RWPE2 (cell line): ENCODE measurements around the gene DNAJA4.

ENCODE experiments used
- ATAC-seq: fragments of 200-7000 bp; cut with Tn5 transposase; 3 replicates; pipeline ENCODE4 v1.9.1; 2021; ENCODE audit warnings: low read depth
- DNase-seq: peaks from one replicate; pipeline ENCODE4 v3.0.0-alpha.2; 2020; ENCODE audit warnings: low spot score
- H3K27ac ChIP-seq: fragments of 450-650 bp; 2 replicates; pipeline ENCODE4 v1.5.1; 2017; ENCODE audit warnings: mild to moderate bottlenecking; ENCODE audit not compliant: poor library complexity, severe bottlenecking
- H3K27me3 ChIP-seq: fragments of 250-450 bp; sonication (Bioruptor Pico); 2 replicates; pipeline ENCODE4 v1.5.1; 2021; ENCODE audit warnings: mild to moderate bottlenecking, moderate library complexity; ENCODE audit not compliant: insufficient read depth, poor library complexity, severe bottlenecking
- H3K36me3 ChIP-seq: fragments of 250-450 bp; sonication (Bioruptor Pico); 2 replicates; pipeline ENCODE4 v1.5.1; 2020; ENCODE audit warnings: low read depth, mild to moderate bottlenecking, moderate library complexity
- H3K4me1 ChIP-seq: fragments of 250-450 bp; sonication (Bioruptor Pico); 2 replicates; pipeline ENCODE4 v1.5.1; 2021; ENCODE audit warnings: mild to moderate bottlenecking, moderate library complexity; ENCODE audit not compliant: insufficient read depth, poor library complexity, severe bottlenecking
- H3K4me3 ChIP-seq: fragments of 250-450 bp; sonication (Bioruptor Pico); 2 replicates; pipeline ENCODE4 v1.5.1; 2021; ENCODE audit warnings: mild to moderate bottlenecking, moderate library complexity; ENCODE audit not compliant: severe bottlenecking
- H3K9me3 ChIP-seq: fragments of 250-450 bp; sonication (Bioruptor Pico); 2 replicates; pipeline ENCODE4 v1.5.1; 2021; ENCODE audit warnings: mild to moderate bottlenecking, moderate library complexity; ENCODE audit not compliant: severe bottlenecking
- CTCF ChIP-seq: fragments of 450-650 bp; IDR thresholded peaks from one replicate; pipeline ENCODE4 v1.5.1; 2017; ENCODE audit warnings: mild to moderate bottlenecking, moderate library complexity; ENCODE audit not compliant: poor library complexity, severe bottlenecking

DNAJA4 gene

DNA sequence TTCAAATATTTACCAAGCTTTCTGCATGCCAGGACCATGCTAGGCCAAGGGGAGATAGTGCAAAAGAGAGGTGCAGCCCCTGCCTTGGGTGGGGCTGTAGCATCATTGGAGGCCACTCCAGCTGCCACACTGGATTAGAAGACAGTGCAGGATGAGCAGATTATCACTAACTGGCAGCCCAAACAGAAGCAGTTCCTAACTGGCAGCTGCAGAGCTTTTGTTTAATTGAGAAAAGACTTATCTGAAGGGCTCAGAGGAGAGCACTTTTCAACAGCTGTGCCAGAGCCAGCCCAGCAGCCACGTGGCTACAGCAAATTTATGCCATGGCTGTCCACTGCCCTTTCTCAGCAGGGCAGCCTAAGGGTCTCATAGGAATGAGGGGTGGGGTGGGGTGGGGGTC lies 16.5 kb upstream of the DNAJA4 start:
- Histone ChIP-seq H3K4me1 (peaks cover 9% of the 10 kb centered on the region), H3K9me3 (no peaks in the 10 kb centered on the region), H3K27ac (no peak overlapping the region), H3K27me3 (no peaks in the 10 kb centered on the region), H3K36me3 (no peaks in the 10 kb centered on the region), H3K4me3 (no peak overlapping the region)
- peak; percentile 19 for DNase-seq
- ATAC-seq, result no peak
- TF ChIP-seq CTCF, result no peak

DNA sequence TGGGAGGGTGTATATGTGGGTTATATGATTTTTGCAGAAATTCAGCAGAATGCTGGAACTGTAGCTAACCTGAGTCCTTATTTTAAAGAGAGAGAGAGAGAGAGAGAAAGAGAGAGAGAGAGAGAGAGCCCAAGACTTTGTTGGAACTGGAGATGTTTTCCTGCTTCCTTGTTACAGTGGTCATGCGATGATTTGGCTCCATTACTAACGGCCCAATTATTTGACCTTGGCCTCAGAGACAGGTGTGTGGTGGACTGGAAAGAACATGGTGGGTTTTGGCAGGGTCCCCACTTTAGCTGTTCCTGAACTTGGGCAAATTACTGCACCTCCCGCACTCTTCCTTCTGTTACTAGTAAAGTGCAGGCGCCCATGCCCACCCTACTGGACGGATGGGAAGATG lies 15.2 kb upstream of the DNAJA4 start:
- Histone ChIP-seq H3K27me3 (no peaks in the 10 kb centered on the region), H3K4me1 (no peaks in the 10 kb centered on the region), H3K27ac (no peak overlapping the region), H3K4me3 (no peak overlapping the region), H3K9me3 (no peaks in the 10 kb centered on the region), H3K36me3 (no peaks in the 10 kb centered on the region)
- ATAC-seq (no peak), DNase-seq (no peak)
- TF ChIP-seq CTCF, result no peak

DNA sequence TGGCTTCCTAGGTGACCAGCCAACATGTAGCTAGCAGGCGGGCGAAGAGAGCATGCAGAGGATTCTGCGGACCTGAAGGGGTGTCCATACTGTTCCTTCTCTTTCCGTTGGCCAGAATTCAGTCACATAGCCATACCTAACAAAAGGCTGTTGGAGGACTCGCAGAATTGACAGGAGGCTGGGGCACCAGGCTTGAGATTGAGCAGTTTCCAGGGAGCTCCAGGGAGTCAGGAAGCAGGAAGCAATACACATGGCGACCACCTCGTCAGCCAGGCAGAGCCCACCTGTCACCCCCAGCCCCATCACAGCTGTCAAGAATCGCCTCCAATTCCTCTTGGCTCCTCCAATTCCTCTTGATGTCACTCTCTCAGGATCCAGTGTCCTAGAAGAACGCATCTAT lies 13.2 kb upstream of the DNAJA4 start:
- DNase-seq (peak; percentile 35), ATAC-seq (no peak)
- Histone ChIP-seq H3K4me3 (no peak overlapping the region), H3K27me3 (no peaks in the 10 kb centered on the region), H3K36me3 (no peaks in the 10 kb centered on the region), H3K9me3 (no peaks in the 10 kb centered on the region), H3K4me1 (no peaks in the 10 kb centered on the region), H3K27ac (no peak overlapping the region)
- no peak for TF ChIP-seq CTCF

GRCh38 chr15:78255421-78256043 lies 8.8 kb upstream of the DNAJA4 start:
- Histone ChIP-seq H3K4me1 (no peaks in the 10 kb centered on the region), H3K4me3 (no peak overlapping the region), H3K27me3 (no peaks in the 10 kb centered on the region), H3K36me3 (no peaks in the 10 kb centered on the region), H3K27ac (no peak overlapping the region), H3K9me3 (no peaks in the 10 kb centered on the region)
- ATAC-seq, result no peak
- TF ChIP-seq CTCF, result no peak
- DNase-seq, result no peak

DNA sequence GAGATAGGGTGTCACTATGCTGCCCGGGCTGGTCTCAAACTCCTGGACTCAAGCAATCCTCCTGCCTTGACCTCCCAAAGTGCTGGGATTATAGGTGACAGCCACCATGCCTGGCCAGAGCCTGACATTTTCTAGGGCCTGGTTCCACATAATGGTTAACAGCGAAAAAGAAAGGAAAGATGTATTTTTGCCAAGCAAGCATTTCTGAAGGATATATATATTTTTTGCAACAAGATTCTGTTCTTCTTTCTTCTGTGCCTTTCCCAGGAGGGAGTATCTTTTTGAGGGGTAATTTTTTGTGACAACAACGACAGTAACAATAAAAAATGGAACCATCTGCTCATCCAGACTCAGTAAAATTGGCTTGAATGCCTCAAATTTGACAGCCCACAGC lies 8.3 kb upstream of the DNAJA4 start:
- no peak overlapping the region for H3K4me3 ChIP-seq

More for the DNA sequence above, 8.3 kb upstream of the DNAJA4 start:
- H3K4me1 ChIP-seq, result no peaks in the 10 kb centered on the region
- no peaks in the 10 kb centered on the region for H3K36me3 ChIP-seq
- ATAC-seq (no peak), DNase-seq (no peak)
- H3K27me3 ChIP-seq, result no peaks in the 10 kb centered on the region
- no peaks in the 10 kb centered on the region for H3K9me3 ChIP-seq
- no peak overlapping the region for H3K27ac ChIP-seq
- TF ChIP-seq CTCF, result no peak
